Brain microvascular endothelial cell (primary cell): ENCODE measurements around the gene ALPK3.

ENCODE experiments used
- DNase-seq: peaks from one replicate; pipeline ENCODE4 v3.0.0-alpha.2; 2020
- H3K27ac ChIP-seq: fragments of 250-450 bp; sonication (Bioruptor Pico); 2 replicates; pipeline ENCODE4 v1.5.1; 2020; ENCODE audit warnings: mild to moderate bottlenecking, moderate library complexity
- H3K27me3 ChIP-seq: fragments of 250-450 bp; sonication (Bioruptor Pico); replicated peaks from 2 replicates; pipeline ENCODE4 v1.5.1; 2020; ENCODE audit warnings: mild to moderate bottlenecking
- H3K36me3 ChIP-seq: fragments of 250-450 bp; sonication (Bioruptor Pico); replicated peaks from 2 replicates; pipeline ENCODE4 v1.5.1; 2020; ENCODE audit warnings: mild to moderate bottlenecking
- H3K4me3 ChIP-seq: 2 replicates; pipeline ENCODE4 v1.5.1; 2011; ENCODE audit warnings: low read depth, mild to moderate bottlenecking, control low read depth, low read length, moderate library complexity
- in situ Hi-C: cut with HindIII; loops from 2 replicates; pipeline ENCODE4 v1.10.0; 2017; ENCODE audit warnings: low sequenced_read_pairs, low pct_ligation_motif_present
- TF ChIP-seq, protein P1 (sequence below): IDR thresholded peaks from 2 replicates; pipeline ENCODE4 v1.5.1; 2011; ENCODE audit warnings: low read depth, mild to moderate bottlenecking, moderate library complexity, low read length, control low read depth, inconsistent platforms; ENCODE audit errors: missing control alignments

Gene ALPK3

DNA sequence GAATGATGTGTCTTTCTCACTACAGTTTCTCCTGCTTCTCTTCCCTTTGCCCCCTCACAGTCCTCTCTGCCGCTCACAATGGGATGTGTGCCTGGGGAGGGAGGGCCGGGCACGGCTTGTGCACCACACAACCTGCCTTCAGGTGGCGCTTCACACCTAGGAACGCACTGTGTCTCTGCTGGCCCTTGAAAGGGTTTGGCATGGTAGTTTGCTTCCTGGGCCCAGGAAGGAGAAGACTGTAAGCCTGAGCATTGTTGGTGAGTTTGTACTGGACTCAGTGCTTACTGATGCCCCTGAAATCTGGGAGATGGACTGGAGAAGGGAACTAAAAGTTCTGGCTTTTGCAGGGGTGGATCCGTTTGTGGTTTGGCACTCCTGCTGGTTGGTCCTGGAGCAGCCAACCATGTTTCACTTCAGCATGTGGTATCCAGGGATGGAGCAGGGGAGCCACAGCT is 9.2 kb downstream of the ALPK3 start:
- TF ChIP-seq, protein P1, sequence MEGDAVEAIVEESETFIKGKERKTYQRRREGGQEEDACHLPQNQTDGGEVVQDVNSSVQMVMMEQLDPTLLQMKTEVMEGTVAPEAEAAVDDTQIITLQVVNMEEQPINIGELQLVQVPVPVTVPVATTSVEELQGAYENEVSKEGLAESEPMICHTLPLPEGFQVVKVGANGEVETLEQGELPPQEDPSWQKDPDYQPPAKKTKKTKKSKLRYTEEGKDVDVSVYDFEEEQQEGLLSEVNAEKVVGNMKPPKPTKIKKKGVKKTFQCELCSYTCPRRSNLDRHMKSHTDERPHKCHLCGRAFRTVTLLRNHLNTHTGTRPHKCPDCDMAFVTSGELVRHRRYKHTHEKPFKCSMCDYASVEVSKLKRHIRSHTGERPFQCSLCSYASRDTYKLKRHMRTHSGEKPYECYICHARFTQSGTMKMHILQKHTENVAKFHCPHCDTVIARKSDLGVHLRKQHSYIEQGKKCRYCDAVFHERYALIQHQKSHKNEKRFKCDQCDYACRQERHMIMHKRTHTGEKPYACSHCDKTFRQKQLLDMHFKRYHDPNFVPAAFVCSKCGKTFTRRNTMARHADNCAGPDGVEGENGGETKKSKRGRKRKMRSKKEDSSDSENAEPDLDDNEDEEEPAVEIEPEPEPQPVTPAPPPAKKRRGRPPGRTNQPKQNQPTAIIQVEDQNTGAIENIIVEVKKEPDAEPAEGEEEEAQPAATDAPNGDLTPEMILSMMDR = peak; percentile 53
- Histone ChIP-seq H3K27me3 (no peaks in the 10 kb centered on the region), H3K27ac (no peak overlapping the region), H3K36me3 (peaks cover 2% of the 10 kb centered on the region), H3K4me3 (no peak overlapping the region)
- in situ Hi-C loops = no loop called here
- DNase-seq = no peak

- Histone ChIP-seq H3K27ac (no peak overlapping the region), H3K36me3 (peaks cover 2% of the 10 kb centered on the region), H3K4me3 (no peak overlapping the region), H3K27me3 (no peaks in the 10 kb centered on the region)
- in situ Hi-C loops = no loop called here
- DNase-seq = no peak
- TF ChIP-seq, protein P1 = no peak
These were observed 10.1 kb downstream of the ALPK3 start for GRCh38 chr15:84827246-84827645.

GRCh38 chr15:84828086-84828908 is 11.1 kb downstream of the ALPK3 start:
- Histone ChIP-seq H3K36me3 (peaks cover 2% of the 10 kb centered on the region), H3K27ac (no peak overlapping the region), H3K27me3 (no peaks in the 10 kb centered on the region), H3K4me3 (no peak overlapping the region)
- DNase-seq = no peak
- TF ChIP-seq, protein P1 = no peak
- in situ Hi-C loops = no loop called here

DNA sequence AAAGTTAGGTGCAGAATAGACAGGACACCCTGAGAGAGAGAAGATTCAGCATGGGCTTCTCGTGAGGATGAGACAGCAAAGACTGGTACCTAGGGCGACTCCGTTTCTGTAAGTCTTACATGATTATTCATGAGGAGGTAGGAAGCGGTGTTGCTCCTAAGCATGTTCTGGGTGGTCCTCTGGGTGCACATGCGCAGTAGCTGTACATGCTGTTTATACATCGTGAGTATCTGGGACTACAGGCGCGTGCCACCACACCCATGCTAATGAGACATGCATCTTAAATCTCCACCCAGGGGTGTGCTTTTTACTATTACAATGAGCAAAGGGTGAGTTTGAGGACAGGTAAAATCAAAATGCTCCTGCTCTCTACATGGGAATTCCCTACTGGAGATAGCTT is 12.3 kb downstream of the ALPK3 start:
- H3K4me3 ChIP-seq = no peak overlapping the region
- H3K27me3 ChIP-seq = no peaks in the 10 kb centered on the region
- peaks cover 2% of the 10 kb centered on the region for H3K36me3 ChIP-seq
- no peak overlapping the region for H3K27ac ChIP-seq
- no peak for DNase-seq
- TF ChIP-seq, protein P1 = no peak
- in situ Hi-C loops = no loop called here

- TF ChIP-seq, protein P1 = no peak
- no peak overlapping the region for H3K4me3 ChIP-seq
- in situ Hi-C loops = no loop called here
- no peak for DNase-seq
- no peak overlapping the region for H3K27ac ChIP-seq
- H3K36me3 ChIP-seq = no peaks in the 10 kb centered on the region
- H3K27me3 ChIP-seq = no peaks in the 10 kb centered on the region
These were observed 12.9 kb downstream of the ALPK3 start for GRCh38 chr15:84830036-84830435.

DNA sequence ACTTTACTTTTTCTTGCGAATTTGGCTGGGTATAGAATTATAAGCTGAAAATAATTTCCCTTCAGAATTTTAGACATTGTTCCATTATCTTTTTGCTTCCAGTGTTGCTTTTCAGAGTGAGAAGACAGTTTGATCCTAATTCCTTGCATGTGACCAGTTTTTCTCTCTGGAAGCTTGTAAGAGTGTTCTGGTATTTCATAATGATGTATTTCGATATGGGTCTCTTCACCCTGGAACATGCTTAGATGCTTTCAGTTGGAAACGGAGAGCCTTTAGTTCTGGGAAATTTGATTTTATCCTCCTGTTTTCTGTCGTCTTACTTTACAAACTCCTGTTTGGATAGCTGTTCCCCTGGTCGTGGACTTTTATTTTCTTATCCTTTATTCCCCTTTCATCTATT is 13.9 kb downstream of the ALPK3 start:
- TF ChIP-seq, protein P1 = no peak
- no peak for DNase-seq
- Histone ChIP-seq H3K27me3 (no peaks in the 10 kb centered on the region), H3K4me3 (no peak overlapping the region), H3K27ac (no peak overlapping the region), H3K36me3 (no peaks in the 10 kb centered on the region)
- in situ Hi-C loops = no loop called here
